Right lobe of liver (tissue), 6 donors: ENCODE results near the gene CES5A. TPM values are rescaled to one million over a fixed set of nuclear protein-coding genes. Genes with fewer than 3 reads are reported as not detected.

Source experiments
- ATAC-seq, 4 donors: fragments of 200-7000 bp; cut with Tn5 transposase; one replicate each; pipeline ENCODE4 v1.9.1; 2020; ENCODE audit warnings: mild to moderate bottlenecking in 4 of 4, moderate library complexity in 4 of 4
- DNase-seq, 3 donors: peaks; one replicate each; pipeline ENCODE4 v3.0.0-alpha.2; 2020
- H3K27ac ChIP-seq, 3 donors: fragments of 200-600 bp; one replicate each; pipeline ENCODE4 v1.8.0; 2022
- H3K27me3 ChIP-seq, 2 donors: fragments of 200-600 bp; one replicate each; pipeline ENCODE4 v1.8.0; 2022
- H3K36me3 ChIP-seq, 4 donors: fragments of 200-600 bp; sonication (generic) in 1 of 4; one replicate each; pipeline versions ENCODE4 v1.5.1 to v1.8.0; 2017 to 2022; ENCODE audit warnings: control low read depth in 1 of 4
- H3K4me1 ChIP-seq, 4 donors: fragments of 200-600 bp; sonication (generic) in 1 of 4; one replicate each; pipeline versions ENCODE4 v1.5.1 to v1.8.0; 2017 to 2022; ENCODE audit warnings: control low read depth in 1 of 4
- H3K4me3 ChIP-seq, 3 donors: fragments of 200-600 bp; one replicate each; pipeline ENCODE4 v1.8.0; 2022
- H3K9me3 ChIP-seq, 4 donors: fragments of 200-600 bp; sonication (generic) in 1 of 4; one replicate each; pipeline versions ENCODE4 v1.5.1 to v1.8.0; 2017 to 2022; ENCODE audit warnings: control low read depth in 1 of 4
- CTCF ChIP-seq, 4 donors: fragments of 200-600 bp in 3 of 4; fragments of 450-650 bp in 1 of 4; IDR thresholded peaks; one replicate each; pipeline versions ENCODE4 v1.5.1 to v1.8.0; 2016 to 2022; ENCODE audit warnings: antibody characterized with exemption in 4 of 4, mild to moderate bottlenecking in 2 of 4
- POLR2A ChIP-seq: fragments of 450-650 bp; IDR thresholded peaks from one replicate; pipeline ENCODE4 v1.6.1; 2017; ENCODE audit warnings: antibody characterized with exemption, mild to moderate bottlenecking
- WGBS: methylation state at CpG from one replicate; pipeline ENCODE4 v1.1.6; 2018; ENCODE audit warnings: low coverage, low lambda C conversion rate; ENCODE audit not compliant: insufficient coverage; ENCODE audit errors: missing lambda C conversion rate; 5-methylcytosine and 5-hydroxymethylcytosine counted together
- intact Hi-C, 2 donors: fragments of 100-400 bp; cut with DNase I; formaldehyde crosslinking; loops; one replicate each; pipeline versions ENCODE4 v1.11.2 to v1.14.1; 2022
- total RNA-seq, 6 experiments: library from RNA; depleted of rRNA in 2 of 6; stranded (reverse); fragments of >200 nt in 2 of 6; fragmentation: NEBNext Ultra II Directional in 3 of 6; extraction: Animal tissue kit (Norgen Biotek cat#: 25700) in 3 of 6; gene quantifications; one replicate each; pipeline versions ENCODE4 v1.1.0 to v1.2.4, GENCODE V29; 2016 to 2023
- donor health status: DM: no; HTN: yes; CAD: no.
- donor health status: DM: no; HTN: no; CAD: no.
- donor health status: DM: no; HTN: no; CAD: no.
- donor health status: DM: no; HTN: yes; CAD: no.
- donor health status: DM: no; HTN: yes; CAD: no.

CES5A gene
- total RNA-seq, 6 experiments from 2014 or later: 1.2 to 5.2 (median 2.8) TPM

- WGBS: 53% methylated on average over 5 of the region's 7 CpGs
- intact Hi-C loops: no loop called here
- Histone ChIP-seq H3K36me3 (no peaks in the 10 kb centered on the region), H3K4me3 (no peak overlapping the region), H3K27me3 (no peaks in the 10 kb centered on the region), H3K4me1 (no peaks in the 10 kb centered on the region), H3K27ac (no peak overlapping the region), H3K9me3 (no peaks in the 10 kb centered on the region)
- TF ChIP-seq CTCF (IDR thresholded peaks at IDR 0.05): no peak
- TF ChIP-seq POLR2A: no peak
- DNase-seq: no peak
- no peak for ATAC-seq
Observed at GRCh38 chr16:55905651-55906050, 30.5 kb upstream of the CES5A start.

GRCh38 chr16:55901566-55902217 lies 26.5 kb upstream of the CES5A start:
- intact Hi-C loops: no loop called here
- no peak for ATAC-seq
- DNase-seq: no peak
- TF ChIP-seq CTCF (IDR thresholded peaks at IDR 0.05): no peak
- TF ChIP-seq POLR2A: no peak
- Histone ChIP-seq H3K27me3 (no peaks in the 10 kb centered on the region), H3K36me3 (no peaks in the 10 kb centered on the region), H3K27ac (no peak overlapping the region), H3K4me1 (no peaks in the 10 kb centered on the region), H3K9me3 (no peaks in the 10 kb centered on the region), H3K4me3 (no peak overlapping the region)
- WGBS: 69% methylated on average over 9 of the region's 10 CpGs

GRCh38 chr16:55900616-55901393 lies 25.6 kb upstream of the CES5A start:
- TF ChIP-seq POLR2A: no peak
- no peak for TF ChIP-seq CTCF (IDR thresholded peaks at IDR 0.05)
- Histone ChIP-seq H3K4me3 (no peak overlapping the region), H3K9me3 (no peaks in the 10 kb centered on the region), H3K27me3 (no peaks in the 10 kb centered on the region), H3K27ac (no peak overlapping the region), H3K4me1 (no peaks in the 10 kb centered on the region), H3K36me3 (no peaks in the 10 kb centered on the region)
- DNase-seq (no peak), ATAC-seq (no peak)
- 70% methylated on average over 3 of the region's 5 CpGs for WGBS
- intact Hi-C loops: no loop called here

- no peaks in the 10 kb centered on the region for H3K9me3 ChIP-seq
- WGBS: 66% methylated on average over 3 of the region's 3 CpGs
- H3K27me3 ChIP-seq: no peaks in the 10 kb centered on the region
- no peak overlapping the region for H3K27ac ChIP-seq
- H3K4me1 ChIP-seq: no peaks in the 10 kb centered on the region
- no peak overlapping the region for H3K4me3 ChIP-seq
- ATAC-seq (no peak), DNase-seq (no peak)
- TF ChIP-seq CTCF (IDR thresholded peaks at IDR 0.05) (no peak), POLR2A (no peak)
- H3K36me3 ChIP-seq: no peaks in the 10 kb centered on the region
- intact Hi-C loops: no loop called here
Observed at GRCh38 chr16:55899857-55900256, 24.7 kb upstream of the CES5A start.
